Endodermal cell (in vitro differentiated cells): Measurements from ENCODE around the gene ENGASE. TPM values are rescaled to one million over a fixed set of nuclear protein-coding genes. Genes with fewer than 3 reads are reported as not detected.
A peak's percentile ranks its signal among the peaks of the same experiment; 100 is the strongest.

Experiments used
- DNase-seq: peaks from one replicate; pipeline ENCODE4 v3.0.0-alpha.2; 2017
- H3K27ac ChIP-seq: 2 replicates; pipeline ENCODE4 v1.5.1; 2013; ENCODE audit warnings: mild to moderate bottlenecking, low read depth, low read length, moderate library complexity
- H3K27me3 ChIP-seq: 2 replicates; pipeline ENCODE4 v1.6.1; 2013; ENCODE audit warnings: mild to moderate bottlenecking, low read length, moderate library complexity; ENCODE audit not compliant: insufficient read depth, control insufficient read depth, poor library complexity, severe bottlenecking
- H3K36me3 ChIP-seq: 2 replicates; pipeline ENCODE4 v1.7.0; 2013; ENCODE audit warnings: mild to moderate bottlenecking, low read length, moderate library complexity; ENCODE audit not compliant: control insufficient read depth, insufficient read depth
- H3K4me1 ChIP-seq: one replicate; pipeline ENCODE4 v1.7.0; 2013; ENCODE audit warnings: low read length; ENCODE audit not compliant: control insufficient read depth, insufficient read depth
- H3K4me3 ChIP-seq: 2 replicates; pipeline ENCODE4 v1.5.1; 2013; ENCODE audit warnings: mild to moderate bottlenecking, low read length, moderate library complexity
- H3K9ac ChIP-seq: 2 replicates; pipeline ENCODE4 v1.6.1; 2013; ENCODE audit warnings: mild to moderate bottlenecking, low read length, moderate library complexity; ENCODE audit not compliant: poor library complexity, severe bottlenecking; ENCODE audit errors: extremely low read depth
- H3K9me3 ChIP-seq: 2 replicates; pipeline ENCODE4 v1.6.1; 2013; ENCODE audit warnings: mild to moderate bottlenecking, low read length, moderate library complexity; ENCODE audit not compliant: control insufficient read depth
- H3K27ac Mint-ChIP-seq: 2 replicates; pipeline ENCODE4 v1.8.0; 2020; ENCODE audit warnings: mixed read lengths
- H3K27me3 Mint-ChIP-seq: 2 replicates; pipeline ENCODE4 v1.8.0; 2021; ENCODE audit warnings: mild to moderate bottlenecking, mixed read lengths; ENCODE audit not compliant: insufficient read depth
- H3K36me3 Mint-ChIP-seq: 2 replicates; pipeline ENCODE4 v1.8.0; 2020; ENCODE audit warnings: low read depth, mixed read lengths
- H3K4me1 Mint-ChIP-seq: 2 replicates; pipeline ENCODE4 v1.8.0; 2020; ENCODE audit warnings: mixed read lengths
- H3K4me3 Mint-ChIP-seq: 2 replicates; pipeline ENCODE4 v1.8.0; 2020; ENCODE audit warnings: mild to moderate bottlenecking, moderate library complexity, mixed read lengths
- H3K9me3 Mint-ChIP-seq: 2 replicates; pipeline ENCODE4 v1.8.0; 2020; ENCODE audit warnings: mild to moderate bottlenecking, mixed read lengths
- WGBS, 2 experiments: methylation state at CpG; one replicate each; pipeline versions ENCODE4 v1.1.5 to v1.1.7; 2013; ENCODE audit warnings: missing lambda C conversion rate in 2 of 2, mixed read lengths in 1 of 2; ENCODE audit not compliant: insufficient coverage in 1 of 2, insufficient read length in 1 of 2; 5-methylcytosine and 5-hydroxymethylcytosine counted together
- total RNA-seq, 2 donors: library from RNA; stranded (reverse); fragmentation: NEBNext Ultra II Directional in 1 of 2; extraction: Animal tissue kit (Norgen Biotek cat#: 25700) in 1 of 2; gene quantifications; 2 replicates in 1 of 2; 3 replicates in 1 of 2; pipeline ENCODE4 v1.2.1, GENCODE V29; 2021
- TF ChIP-seq, protein P1 (sequence below): fragments of 200-600 bp; sonication (generic); conservative IDR thresholded peaks from 2 replicates; pipeline ENCODE4 v1.5.0; 2021; ENCODE audit warnings: antibody characterized with exemption, mild to moderate bottlenecking

ENGASE gene
- total RNA-seq, 2 donors from 2014 or later, result 40.8 to 42.0 TPM

- no peak overlapping the region for H3K4me3 Mint-ChIP-seq
- peak; percentile 45 for DNase-seq
- no peak overlapping the region for H3K27ac Mint-ChIP-seq
- no peak overlapping the region for H3K9ac ChIP-seq
- WGBS, 2 experiments, result 77 to 89% methylated on average over 13 to 28 of the region's 28 CpGs
- H3K4me1 ChIP-seq, result no peaks in the 10 kb centered on the region
- H3K9me3 Mint-ChIP-seq, result no peaks in the 10 kb centered on the region
- H3K9me3 ChIP-seq, result no peaks in the 10 kb centered on the region
- no peak overlapping the region for H3K4me3 ChIP-seq
- TF ChIP-seq, protein P1, sequence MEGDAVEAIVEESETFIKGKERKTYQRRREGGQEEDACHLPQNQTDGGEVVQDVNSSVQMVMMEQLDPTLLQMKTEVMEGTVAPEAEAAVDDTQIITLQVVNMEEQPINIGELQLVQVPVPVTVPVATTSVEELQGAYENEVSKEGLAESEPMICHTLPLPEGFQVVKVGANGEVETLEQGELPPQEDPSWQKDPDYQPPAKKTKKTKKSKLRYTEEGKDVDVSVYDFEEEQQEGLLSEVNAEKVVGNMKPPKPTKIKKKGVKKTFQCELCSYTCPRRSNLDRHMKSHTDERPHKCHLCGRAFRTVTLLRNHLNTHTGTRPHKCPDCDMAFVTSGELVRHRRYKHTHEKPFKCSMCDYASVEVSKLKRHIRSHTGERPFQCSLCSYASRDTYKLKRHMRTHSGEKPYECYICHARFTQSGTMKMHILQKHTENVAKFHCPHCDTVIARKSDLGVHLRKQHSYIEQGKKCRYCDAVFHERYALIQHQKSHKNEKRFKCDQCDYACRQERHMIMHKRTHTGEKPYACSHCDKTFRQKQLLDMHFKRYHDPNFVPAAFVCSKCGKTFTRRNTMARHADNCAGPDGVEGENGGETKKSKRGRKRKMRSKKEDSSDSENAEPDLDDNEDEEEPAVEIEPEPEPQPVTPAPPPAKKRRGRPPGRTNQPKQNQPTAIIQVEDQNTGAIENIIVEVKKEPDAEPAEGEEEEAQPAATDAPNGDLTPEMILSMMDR, result no peak
- H3K27ac ChIP-seq, result peak overlapping the region; percentile 64
- no peaks in the 10 kb centered on the region for H3K36me3 Mint-ChIP-seq
- no peaks in the 10 kb centered on the region for H3K27me3 ChIP-seq
- H3K36me3 ChIP-seq, result no peaks in the 10 kb centered on the region
- no peaks in the 10 kb centered on the region for H3K4me1 Mint-ChIP-seq
- H3K27me3 Mint-ChIP-seq, result peaks cover 41% of the 10 kb centered on the region
These were observed 40.7 kb upstream of the ENGASE start for GRCh38 chr17:79033741-79034501.

DNA sequence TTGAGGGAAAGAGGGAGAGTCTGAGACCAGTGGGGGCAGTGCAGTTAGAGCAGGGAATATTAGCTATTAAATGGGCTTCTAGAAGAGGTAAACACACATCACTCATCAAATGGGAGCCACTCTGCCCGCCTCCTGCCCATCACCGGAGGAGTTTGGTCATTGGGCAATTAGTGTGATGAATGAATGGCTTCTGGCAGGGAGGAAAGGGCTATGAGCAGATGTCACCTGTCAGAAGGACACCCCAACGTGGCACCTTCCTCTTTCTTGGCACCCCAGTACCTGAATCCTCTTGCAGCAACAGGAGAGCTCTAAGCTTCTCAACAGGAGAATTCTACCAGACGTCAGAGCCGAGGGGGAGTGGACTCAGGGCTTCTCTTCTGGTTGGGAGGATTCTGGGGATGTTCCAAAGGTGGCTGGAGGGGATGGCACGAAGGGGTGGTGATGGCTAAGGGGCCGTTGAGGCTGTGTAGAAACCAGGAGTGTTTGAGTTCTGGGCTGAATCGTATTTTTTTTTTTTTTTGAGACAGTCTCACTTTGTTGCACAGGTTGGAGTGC, 39.6 kb upstream of the ENGASE start:
- TF ChIP-seq, protein P1, result no peak

DNA sequence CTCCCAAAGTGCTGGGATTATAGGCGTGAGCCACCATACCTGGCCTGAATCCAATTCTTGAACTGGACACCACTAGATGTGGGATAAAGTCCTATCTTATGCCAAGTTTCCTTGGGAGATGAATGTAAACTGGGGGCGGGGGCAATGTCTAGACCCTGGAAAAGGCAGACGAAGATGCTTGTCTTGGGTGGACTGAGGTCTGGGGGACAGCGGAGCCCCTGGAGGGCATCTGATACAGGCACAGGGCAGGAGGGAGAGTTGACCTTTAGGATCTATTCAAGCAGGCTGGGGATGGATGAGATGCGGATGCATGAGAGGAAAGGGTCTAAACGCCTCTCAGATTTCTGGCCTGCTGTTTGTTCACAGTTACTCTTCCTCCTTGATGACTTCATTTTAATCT, 38.9 kb upstream of the ENGASE start:
- peaks cover 34% of the 10 kb centered on the region for H3K27me3 Mint-ChIP-seq
- peak; percentile 32 for DNase-seq

More for the DNA sequence above, 39.6 kb upstream of the ENGASE start:
- Histone ChIP-seq H3K9ac (no peak overlapping the region), H3K4me3 (no peak overlapping the region), H3K27me3 (no peaks in the 10 kb centered on the region), H3K4me1 (no peaks in the 10 kb centered on the region), H3K9me3 (no peaks in the 10 kb centered on the region), H3K27ac (no peak overlapping the region), H3K36me3 (no peaks in the 10 kb centered on the region)
- Mint-ChIP-seq H3K9me3 (no peaks in the 10 kb centered on the region), H3K27me3 (peaks cover 37% of the 10 kb centered on the region), H3K4me3 (no peak overlapping the region), H3K27ac (no peak overlapping the region), H3K4me1 (no peaks in the 10 kb centered on the region), H3K36me3 (no peaks in the 10 kb centered on the region)
- WGBS, 2 experiments, result 74 to 75% methylated on average over 6 to 8 of the region's 8 CpGs
- no peak for DNase-seq

More for the DNA sequence above, 38.9 kb upstream of the ENGASE start:
- Mint-ChIP-seq H3K27ac (no peak overlapping the region), H3K9me3 (no peaks in the 10 kb centered on the region), H3K4me1 (no peaks in the 10 kb centered on the region), H3K36me3 (no peaks in the 10 kb centered on the region), H3K4me3 (no peak overlapping the region)
- Histone ChIP-seq H3K36me3 (no peaks in the 10 kb centered on the region), H3K27me3 (no peaks in the 10 kb centered on the region), H3K4me1 (no peaks in the 10 kb centered on the region), H3K9me3 (no peaks in the 10 kb centered on the region), H3K27ac (no peak overlapping the region), H3K4me3 (no peak overlapping the region), H3K9ac (no peak overlapping the region)
- WGBS, 2 experiments, result 93 to 96% methylated on average over 4 to 6 of the region's 6 CpGs
- TF ChIP-seq, protein P1, result no peak
